ENCODE results near the gene MACF1. TPM values are rescaled to one million over a fixed set of nuclear protein-coding genes. Genes with fewer than 3 reads are reported as not detected.

The MACF1 gene
- total RNA-seq, 1 donor from 2014 or later = 694 TPM

- peaks cover 32% of the 10 kb centered on the region for H4K20me1 ChIP-seq (ENCODE audit: insufficient read depth, low read length)
- Mint-ChIP-seq H3K27me3 (ENCODE audit: low read depth, unreplicated experiment) (no peaks in the 10 kb centered on the region), H3K4me3 (ENCODE audit: unreplicated experiment) (no peak overlapping the region), H3K36me3 (ENCODE audit: low read depth, unreplicated experiment) (peaks cover 32% of the 10 kb centered on the region), H3K9me3 (ENCODE audit: unreplicated experiment) (no peaks in the 10 kb centered on the region), H3K27ac (ENCODE audit: unreplicated experiment) (peak overlapping the region; percentile 36), H3K4me1 (ENCODE audit: low read depth, unreplicated experiment) (peaks cover 18% of the 10 kb centered on the region)
- no peaks in the 10 kb centered on the region for H3K9me3 ChIP-seq (ENCODE audit: insufficient read depth, low read depth, low read length)
- FAIRE-seq = no peak
- no peak overlapping the region for H3K4me3 ChIP-seq (ENCODE audit: insufficient read depth, low read depth, low read length)
- H2AFZ ChIP-seq (ENCODE audit: low read depth, low read length) = no peak overlapping the region
- peaks cover 7% of the 10 kb centered on the region for H3K79me2 ChIP-seq (ENCODE audit: insufficient read depth, low read length)
- DNase-seq (ENCODE audit: low read depth) = no peak
- H3K9ac ChIP-seq (ENCODE audit: low read length) = no peak overlapping the region
- H3K4me2 ChIP-seq (ENCODE audit: low read length) = no peak overlapping the region
- H3K27ac ChIP-seq (ENCODE audit: low read depth, low read length) = no peak overlapping the region
- TF ChIP-seq, protein P1, sequence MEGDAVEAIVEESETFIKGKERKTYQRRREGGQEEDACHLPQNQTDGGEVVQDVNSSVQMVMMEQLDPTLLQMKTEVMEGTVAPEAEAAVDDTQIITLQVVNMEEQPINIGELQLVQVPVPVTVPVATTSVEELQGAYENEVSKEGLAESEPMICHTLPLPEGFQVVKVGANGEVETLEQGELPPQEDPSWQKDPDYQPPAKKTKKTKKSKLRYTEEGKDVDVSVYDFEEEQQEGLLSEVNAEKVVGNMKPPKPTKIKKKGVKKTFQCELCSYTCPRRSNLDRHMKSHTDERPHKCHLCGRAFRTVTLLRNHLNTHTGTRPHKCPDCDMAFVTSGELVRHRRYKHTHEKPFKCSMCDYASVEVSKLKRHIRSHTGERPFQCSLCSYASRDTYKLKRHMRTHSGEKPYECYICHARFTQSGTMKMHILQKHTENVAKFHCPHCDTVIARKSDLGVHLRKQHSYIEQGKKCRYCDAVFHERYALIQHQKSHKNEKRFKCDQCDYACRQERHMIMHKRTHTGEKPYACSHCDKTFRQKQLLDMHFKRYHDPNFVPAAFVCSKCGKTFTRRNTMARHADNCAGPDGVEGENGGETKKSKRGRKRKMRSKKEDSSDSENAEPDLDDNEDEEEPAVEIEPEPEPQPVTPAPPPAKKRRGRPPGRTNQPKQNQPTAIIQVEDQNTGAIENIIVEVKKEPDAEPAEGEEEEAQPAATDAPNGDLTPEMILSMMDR (IDR thresholded peaks at IDR 0.05; ENCODE audit: insufficient read depth, low read depth, low read length) = no peak
- TF ChIP-seq EZH2 (IDR thresholded peaks at IDR 0.05; ENCODE audit: insufficient read depth, low read length) = no peak
- H3K4me1 ChIP-seq (ENCODE audit: insufficient read depth, low read length) = no peaks in the 10 kb centered on the region
- H3K36me3 ChIP-seq (ENCODE audit: insufficient read depth, low read length) = peaks cover 50% of the 10 kb centered on the region
- H3K27me3 ChIP-seq (ENCODE audit: insufficient read depth, low read length) = no peaks in the 10 kb centered on the region
These were observed 273.8 kb downstream of the MACF1 start for GRCh38 chr1:39478126-39478915.

- Histone ChIP-seq H3K4me3 (ENCODE audit: insufficient read depth, low read depth, low read length) (no peak overlapping the region), H2AFZ (ENCODE audit: low read depth, low read length) (no peak overlapping the region), H3K27me3 (ENCODE audit: insufficient read depth, low read length) (no peaks in the 10 kb centered on the region), H4K20me1 (ENCODE audit: insufficient read depth, low read length) (peaks cover 52% of the 10 kb centered on the region), H3K4me2 (ENCODE audit: low read length) (no peak overlapping the region), H3K79me2 (ENCODE audit: insufficient read depth, low read length) (peaks cover 7% of the 10 kb centered on the region), H3K36me3 (ENCODE audit: insufficient read depth, low read length) (peaks cover 67% of the 10 kb centered on the region), H3K4me1 (ENCODE audit: insufficient read depth, low read length) (no peaks in the 10 kb centered on the region), H3K27ac (ENCODE audit: low read depth, low read length) (no peak overlapping the region), H3K9me3 (ENCODE audit: insufficient read depth, low read depth, low read length) (no peaks in the 10 kb centered on the region), H3K9ac (ENCODE audit: low read length) (no peak overlapping the region)
- H3K27me3 Mint-ChIP-seq (ENCODE audit: low read depth, unreplicated experiment) = no peaks in the 10 kb centered on the region
- H3K4me1 Mint-ChIP-seq (ENCODE audit: low read depth, unreplicated experiment) = peaks cover 18% of the 10 kb centered on the region
- no peak for DNase-seq (ENCODE audit: low read depth)
- TF ChIP-seq, protein P1 (IDR thresholded peaks at IDR 0.05; ENCODE audit: insufficient read depth, low read depth, low read length) = no peak
- no peak for TF ChIP-seq EZH2 (IDR thresholded peaks at IDR 0.05; ENCODE audit: insufficient read depth, low read length)
- H3K9me3 Mint-ChIP-seq (ENCODE audit: unreplicated experiment) = no peaks in the 10 kb centered on the region
- peaks cover 32% of the 10 kb centered on the region for H3K36me3 Mint-ChIP-seq (ENCODE audit: low read depth, unreplicated experiment)
- H3K27ac Mint-ChIP-seq (ENCODE audit: unreplicated experiment) = no peak overlapping the region
- no peak for FAIRE-seq
- H3K4me3 Mint-ChIP-seq (ENCODE audit: unreplicated experiment) = no peak overlapping the region
These were observed 276.8 kb downstream of the MACF1 start for GRCh38 chr1:39481289-39481688.

- H3K79me2 ChIP-seq (ENCODE audit: insufficient read depth, low read length) = no peaks in the 10 kb centered on the region
- Mint-ChIP-seq H3K4me3 (ENCODE audit: unreplicated experiment) (no peak overlapping the region), H3K27ac (ENCODE audit: unreplicated experiment) (peak overlapping the region; percentile 48), H3K9me3 (ENCODE audit: unreplicated experiment) (no peaks in the 10 kb centered on the region), H3K36me3 (ENCODE audit: low read depth, unreplicated experiment) (peaks cover 32% of the 10 kb centered on the region), H3K4me1 (ENCODE audit: low read depth, unreplicated experiment) (peaks cover 11% of the 10 kb centered on the region), H3K27me3 (ENCODE audit: low read depth, unreplicated experiment) (no peaks in the 10 kb centered on the region)
- H4K20me1 ChIP-seq (ENCODE audit: insufficient read depth, low read length) = peaks cover 55% of the 10 kb centered on the region
- H2AFZ ChIP-seq (ENCODE audit: low read depth, low read length) = no peak overlapping the region
- no peak overlapping the region for H3K4me3 ChIP-seq (ENCODE audit: insufficient read depth, low read depth, low read length)
- no peak for TF ChIP-seq EZH2 (IDR thresholded peaks at IDR 0.05; ENCODE audit: insufficient read depth, low read length)
- TF ChIP-seq, protein P1 (IDR thresholded peaks at IDR 0.05; ENCODE audit: insufficient read depth, low read depth, low read length) = no peak
- FAIRE-seq (no peak), DNase-seq (ENCODE audit: low read depth) (no peak)
- no peaks in the 10 kb centered on the region for H3K4me1 ChIP-seq (ENCODE audit: insufficient read depth, low read length)
- H3K27ac ChIP-seq (ENCODE audit: low read depth, low read length) = no peak overlapping the region
- H3K27me3 ChIP-seq (ENCODE audit: insufficient read depth, low read length) = no peaks in the 10 kb centered on the region
- H3K36me3 ChIP-seq (ENCODE audit: insufficient read depth, low read length) = peaks cover 80% of the 10 kb centered on the region
- H3K9ac ChIP-seq (ENCODE audit: low read length) = no peak overlapping the region
- H3K4me2 ChIP-seq (ENCODE audit: low read length) = no peak overlapping the region
- H3K9me3 ChIP-seq (ENCODE audit: insufficient read depth, low read depth, low read length) = no peaks in the 10 kb centered on the region
These were observed 278.8 kb downstream of the MACF1 start for GRCh38 chr1:39483276-39483675.
